BLaER1 treated with 17β-estradiol and CSF1 and Interleukin-3, amounts not matched to agents 10 nM and 100 nM (cell line): Measurements from ENCODE around the gene GLS.

Source experiments
- H3K27ac ChIP-seq, 11 experiments: shearing (Covaris generic); formaldehyde crosslinking; 2 replicates each; pipeline ENCODE4 v1.8.1; 2022
- H3K27me3 ChIP-seq, 11 experiments: shearing (Covaris generic); formaldehyde crosslinking; 2 replicates each; pipeline ENCODE4 v1.8.1; 2022
- H3K36me3 ChIP-seq, 11 experiments: shearing (Covaris generic); formaldehyde crosslinking; 2 replicates each; pipeline ENCODE4 v1.8.1; 2022
- H3K4me1 ChIP-seq, 10 experiments: shearing (Covaris generic); formaldehyde crosslinking; 2 replicates each; pipeline ENCODE4 v1.8.1; 2022
- H3K4me2 ChIP-seq, 11 experiments: shearing (Covaris generic); formaldehyde crosslinking; 2 replicates each; pipeline ENCODE4 v1.8.1; 2022
- H3K4me3 ChIP-seq, 10 experiments: shearing (Covaris generic); formaldehyde crosslinking; 2 replicates each; pipeline ENCODE4 v1.8.1; 2022
- H3K9ac ChIP-seq, 11 experiments: shearing (Covaris generic); formaldehyde crosslinking; 2 replicates each; pipeline ENCODE4 v1.8.1; 2022
- H3K9me3 ChIP-seq, 11 experiments: shearing (Covaris generic); formaldehyde crosslinking; replicated peaks in 1 of 11; 2 replicates each; pipeline ENCODE4 v1.8.1; 2022
- H4K20me1 ChIP-seq, 11 experiments: shearing (Covaris generic); formaldehyde crosslinking; 2 replicates each; pipeline ENCODE4 v1.8.1; 2022
- Cebpa-rat ChIP-seq, 11 experiments: shearing (Covaris generic); IDR thresholded peaks; 2 replicates each; pipeline ENCODE4 v1.8.1; 2022

The GLS gene

GRCh38 chr2:190978389-190979053, 97.9 kb downstream of the GLS start:
- H3K4me2 ChIP-seq: peak overlapping the region in 8 of 11 experiments; percentile 5 to 93 (median 85); a peak in 14 of 22 replicates
- TF ChIP-seq Cebpa-rat (IDR thresholded peaks at IDR 0.05): no peak
- H3K4me3 ChIP-seq: no peak overlapping the region
- H3K4me1 ChIP-seq: peaks cover 27 to 52% (median 45%) of the 10 kb centered on the region in 10 experiments
- peaks cover 75 to 100% (median 90%) of the 10 kb centered on the region in 11 experiments for H3K36me3 ChIP-seq
- peaks cover 0 to 14% (median 0%) of the 10 kb centered on the region in 11 experiments; a peak in 2 of 22 replicates for H4K20me1 ChIP-seq
- H3K27me3 ChIP-seq: no peaks in the 10 kb centered on the region
- H3K9ac ChIP-seq: no peak overlapping the region
- peak overlapping the region in 6 of 11 experiments; percentile 81 to 91 (median 88); a peak in 9 of 22 replicates for H3K27ac ChIP-seq
- H3K9me3 ChIP-seq: peaks cover 0 to 25% (median 15%) of the 10 kb centered on the region in 11 experiments; a peak in 21 of 22 replicates

- peak overlapping the region in 7 of 10 experiments; percentile 30 to 49 (median 42); a peak in 13 of 20 replicates for H3K4me3 ChIP-seq
- H4K20me1 ChIP-seq: peaks cover 0 to 14% (median 0%) of the 10 kb centered on the region in 11 experiments; a peak in 2 of 22 replicates
- H3K4me1 ChIP-seq: peaks cover 27 to 52% (median 42%) of the 10 kb centered on the region in 10 experiments
- H3K27ac ChIP-seq: peak overlapping the region; percentile 2 to 91 (median 84); a peak in 20 of 22 replicates
- peak overlapping the region in 10 of 11 experiments; percentile 33 to 81 (median 74); a peak in 18 of 22 replicates for H3K9ac ChIP-seq
- H3K27me3 ChIP-seq: no peaks in the 10 kb centered on the region
- no peak for TF ChIP-seq Cebpa-rat (IDR thresholded peaks at IDR 0.05)
- peak overlapping the region; percentile 62 to 93 (median 83) for H3K4me2 ChIP-seq
- peaks cover 0 to 25% (median 13%) of the 10 kb centered on the region in 11 experiments; a peak in 20 of 22 replicates for H3K9me3 ChIP-seq
- peaks cover 75 to 100% (median 90%) of the 10 kb centered on the region in 11 experiments for H3K36me3 ChIP-seq
Measured at GRCh38 chr2:190979906-190980629, 99.4 kb downstream of the GLS start.

GRCh38 chr2:190980630-190981209, 100.1 kb downstream of the GLS start:
- Histone ChIP-seq H3K9me3 (peaks cover 0 to 25% (median 13%) of the 10 kb centered on the region in 11 experiments; a peak in 20 of 22 replicates), H3K9ac (peak overlapping the region in 10 of 11 experiments; percentile 33 to 81 (median 74); a peak in 18 of 22 replicates), H3K36me3 (peaks cover 75 to 100% (median 90%) of the 10 kb centered on the region in 11 experiments), H4K20me1 (peaks cover 0 to 14% (median 0%) of the 10 kb centered on the region in 11 experiments; a peak in 2 of 22 replicates), H3K4me2 (peak overlapping the region; percentile 62 to 93 (median 83)), H3K27me3 (no peaks in the 10 kb centered on the region), H3K27ac (peak overlapping the region; percentile 2 to 91 (median 84); a peak in 20 of 22 replicates), H3K4me1 (peaks cover 27 to 52% (median 42%) of the 10 kb centered on the region in 10 experiments), H3K4me3 (peak overlapping the region in 6 of 10 experiments; percentile 30 to 49 (median 42); a peak in 8 of 20 replicates)
- no peak for TF ChIP-seq Cebpa-rat (IDR thresholded peaks at IDR 0.05)

DNA sequence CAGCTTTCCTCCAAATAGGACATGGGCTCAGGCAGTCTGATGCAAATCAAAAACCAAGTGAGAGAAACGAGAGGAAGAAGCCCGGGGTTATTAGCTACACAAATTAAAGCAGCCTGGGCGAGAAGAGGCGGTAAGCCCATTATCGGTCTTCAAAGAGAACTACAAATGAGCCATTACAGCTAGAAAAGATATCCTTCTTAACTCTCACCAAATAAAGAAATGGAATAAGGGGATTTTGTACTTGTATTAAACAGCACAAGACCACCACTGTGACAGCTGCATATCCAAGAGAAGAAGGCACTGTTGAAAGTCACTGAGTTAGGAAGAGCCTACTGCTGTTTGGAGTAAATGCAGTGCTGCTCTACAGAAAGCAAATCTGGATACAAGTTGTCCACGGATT, 100.7 kb downstream of the GLS start:
- peaks cover 75 to 100% (median 90%) of the 10 kb centered on the region in 11 experiments for H3K36me3 ChIP-seq
- no peaks in the 10 kb centered on the region for H3K27me3 ChIP-seq
- H3K27ac ChIP-seq: peak overlapping the region in 8 of 11 experiments; percentile 73 to 91 (median 85); a peak in 15 of 22 replicates
- no peak overlapping the region for H3K4me3 ChIP-seq
- H3K4me1 ChIP-seq: peaks cover 27 to 56% (median 43%) of the 10 kb centered on the region in 10 experiments
- H3K4me2 ChIP-seq: peak overlapping the region in 10 of 11 experiments; percentile 62 to 93 (median 84); a peak in 20 of 22 replicates
- H4K20me1 ChIP-seq: peaks cover 0 to 15% (median 0%) of the 10 kb centered on the region in 11 experiments; a peak in 2 of 22 replicates
- H3K9me3 ChIP-seq: peaks cover 0 to 25% (median 13%) of the 10 kb centered on the region in 11 experiments; a peak in 20 of 22 replicates
- TF ChIP-seq Cebpa-rat (IDR thresholded peaks at IDR 0.05): no peak
- H3K9ac ChIP-seq: peak overlapping the region in 7 of 11 experiments; percentile 73 to 81 (median 79); a peak in 9 of 22 replicates

GRCh38 chr2:190981733-190982132, 101.1 kb downstream of the GLS start:
- H3K9ac ChIP-seq: peak overlapping the region in 4 of 11 experiments; percentile 73 to 81 (median 78); a peak in 4 of 22 replicates
- H3K9me3 ChIP-seq: peaks cover 0 to 25% (median 13%) of the 10 kb centered on the region in 11 experiments; a peak in 20 of 22 replicates
- H3K27ac ChIP-seq: peak overlapping the region in 7 of 11 experiments; percentile 81 to 91 (median 86); a peak in 13 of 22 replicates
- peaks cover 75 to 100% (median 90%) of the 10 kb centered on the region in 11 experiments for H3K36me3 ChIP-seq
- peaks cover 27 to 60% (median 45%) of the 10 kb centered on the region in 10 experiments for H3K4me1 ChIP-seq
- peaks cover 0 to 16% (median 0%) of the 10 kb centered on the region in 11 experiments; a peak in 2 of 22 replicates for H4K20me1 ChIP-seq
- no peak for TF ChIP-seq Cebpa-rat (IDR thresholded peaks at IDR 0.05)
- H3K27me3 ChIP-seq: no peaks in the 10 kb centered on the region
- H3K4me2 ChIP-seq: peak overlapping the region in 10 of 11 experiments; percentile 62 to 93 (median 84); a peak in 15 of 22 replicates
- no peak overlapping the region for H3K4me3 ChIP-seq

GRCh38 chr2:190982262-190983034, 101.8 kb downstream of the GLS start:
- Histone ChIP-seq H3K4me2 (peak overlapping the region in 2 of 11 experiments; percentile 87 to 93; a peak in 3 of 22 replicates), H3K36me3 (peaks cover 75 to 100% (median 88%) of the 10 kb centered on the region in 11 experiments), H3K4me1 (peaks cover 27 to 61% (median 45%) of the 10 kb centered on the region in 10 experiments), H3K27ac (peak overlapping the region in 3 of 11 experiments; percentile 10 to 86 (median 20); a peak in 1 of 22 replicates), H4K20me1 (peaks cover 0 to 16% (median 0%) of the 10 kb centered on the region in 11 experiments; a peak in 2 of 22 replicates), H3K9me3 (peaks cover 0 to 25% (median 13%) of the 10 kb centered on the region in 11 experiments; a peak in 20 of 22 replicates), H3K9ac (no peak overlapping the region), H3K27me3 (no peaks in the 10 kb centered on the region), H3K4me3 (no peak overlapping the region)
- TF ChIP-seq Cebpa-rat (IDR thresholded peaks at IDR 0.05): no peak

GRCh38 chr2:190984595-190984994, 104.0 kb downstream of the GLS start:
- TF ChIP-seq Cebpa-rat (IDR thresholded peaks at IDR 0.05): no peak
- H3K4me1 ChIP-seq: peaks cover 22 to 39% (median 29%) of the 10 kb centered on the region in 10 experiments
- peaks cover 0 to 25% (median 13%) of the 10 kb centered on the region in 11 experiments; a peak in 20 of 22 replicates for H3K9me3 ChIP-seq
- H3K36me3 ChIP-seq: peaks cover 75 to 100% (median 88%) of the 10 kb centered on the region in 11 experiments
- H4K20me1 ChIP-seq: peaks cover 0 to 16% (median 0%) of the 10 kb centered on the region in 11 experiments; a peak in 2 of 22 replicates
- H3K9ac ChIP-seq: no peak overlapping the region
- no peak overlapping the region for H3K4me3 ChIP-seq
- H3K27ac ChIP-seq: no peak overlapping the region
- H3K4me2 ChIP-seq: no peak overlapping the region
- H3K27me3 ChIP-seq: no peaks in the 10 kb centered on the region
